Epithelial cell of esophagus (primary cell): ENCODE measurements around the gene GSTM4.
"Not testable (repeated sequence)": the region's sequence is repeated elsewhere in the genome, so short reads cannot be mapped to it uniquely, and the experiment has no call there.

ENCODE experiments used
- DNase-seq: peaks from one replicate; pipeline ENCODE4 v3.0.0; 2010; ENCODE audit warnings: low read depth
- H3K4me3 ChIP-seq: 2 replicates; pipeline ENCODE4 v1.5.1; 2011; ENCODE audit warnings: mild to moderate bottlenecking, low read length, control low read depth
- CTCF ChIP-seq: IDR thresholded peaks from 2 replicates; pipeline ENCODE4 v1.5.1; 2011; ENCODE audit warnings: low read depth, mild to moderate bottlenecking, low read length, control low read depth, inconsistent platforms; ENCODE audit not compliant: insufficient read depth; ENCODE audit errors: missing control alignments

The GSTM4 gene

GRCh38 chr1:109705411-109705810 is 49.5 kb downstream of the GSTM4 start:
- no peak overlapping the region for H3K4me3 ChIP-seq
- no peak for TF ChIP-seq CTCF
- DNase-seq = no peak

DNA sequence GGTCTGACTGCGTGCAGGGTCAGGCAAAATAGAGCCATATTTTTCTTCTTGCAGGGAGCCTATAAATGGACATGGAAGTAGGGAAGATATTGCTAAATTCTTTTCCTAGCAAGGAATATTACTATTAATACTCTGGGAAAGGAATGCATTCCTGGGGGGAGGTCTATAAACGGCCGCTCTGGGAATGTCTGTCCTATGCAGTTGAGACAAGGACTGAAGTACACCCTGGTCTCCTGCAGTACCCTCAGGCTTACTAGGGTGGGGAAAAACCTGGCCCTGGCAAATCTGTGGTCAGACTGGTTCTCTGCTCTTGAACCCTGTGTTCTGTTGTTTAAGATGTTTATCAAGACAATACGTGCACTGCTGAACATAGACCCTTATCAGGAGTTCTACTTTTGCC is 53.0 kb downstream of the GSTM4 start:
- not testable (repeated sequence) for H3K4me3 ChIP-seq, DNase-seq

DNA sequence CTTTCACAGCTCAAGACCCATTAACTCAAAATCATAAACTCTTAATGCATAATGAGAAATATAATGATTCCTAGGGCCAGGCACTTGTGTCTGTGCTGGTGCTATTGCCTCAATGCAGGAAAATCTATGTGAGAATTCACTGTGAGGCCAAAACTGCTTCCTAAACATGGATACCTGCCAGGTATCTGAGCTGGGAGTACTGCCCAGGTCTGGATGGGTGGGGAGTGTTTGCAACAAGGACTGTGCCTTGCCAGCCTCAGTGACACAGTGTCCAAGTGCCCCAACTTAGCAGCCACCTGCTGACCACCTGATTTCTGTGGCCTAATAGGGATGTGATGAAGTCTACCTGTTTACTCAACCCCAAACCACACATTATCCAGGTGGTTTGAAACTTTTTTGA is 53.9 kb downstream of the GSTM4 start:
- not testable (repeated sequence) for DNase-seq, H3K4me3 ChIP-seq
